Keratinocyte (primary cell): Measurements from ENCODE around the gene ZBTB32. TPM values are rescaled to one million over a fixed set of nuclear protein-coding genes. Genes with fewer than 3 reads are reported as not detected.

Experiments used
- DNase-seq: peaks from one replicate; pipeline ENCODE4 v3.0.0-alpha.2; 2011; ENCODE audit warnings: low read depth, missing footprints, low spot score
- FAIRE-seq: peaks from 2 replicates; lab custom pipeline; 2011; peaks lifted over from hg19 to GRCh38; lab: Jason Lieb, UNC
- H2AFZ ChIP-seq: 2 replicates; pipeline ENCODE4 v1.6.0; 2012; ENCODE audit warnings: low read length, control low read depth, inconsistent platforms; ENCODE audit not compliant: control insufficient read depth
- H3K27ac ChIP-seq: 2 replicates; pipeline ENCODE4 v1.5.1; 2011; ENCODE audit warnings: low read length; ENCODE audit not compliant: control insufficient read depth, insufficient read depth
- H3K27me3 ChIP-seq: 3 replicates; pipeline ENCODE4 v1.6.0; 2011; ENCODE audit warnings: low read length; ENCODE audit not compliant: control insufficient read depth, insufficient read depth; ENCODE audit errors: extremely low read depth
- H3K36me3 ChIP-seq, 2 experiments: 2 replicates in 1 of 2; 3 replicates in 1 of 2; pipeline ENCODE4 v1.5.1; 2011; ENCODE audit warnings: low read length in 2 of 2, mild to moderate bottlenecking in 1 of 2; ENCODE audit not compliant: control insufficient read depth in 2 of 2, insufficient read depth in 2 of 2; ENCODE audit errors: extremely low read depth in 1 of 2
- H3K4me1 ChIP-seq: 3 replicates; pipeline ENCODE4 v1.5.1; 2011; ENCODE audit warnings: low read length; ENCODE audit not compliant: control insufficient read depth, insufficient read depth; ENCODE audit errors: extremely low read depth
- H3K4me2 ChIP-seq: 3 replicates; pipeline ENCODE4 v1.6.0; 2011; ENCODE audit warnings: low read depth, low read length; ENCODE audit not compliant: control insufficient read depth, insufficient read depth; ENCODE audit errors: extremely low read depth
- H3K4me3 ChIP-seq, 3 experiments: fragments of 200-600 bp in 1 of 3; sonication (generic) in 1 of 3; 2 replicates in 2 of 3; 3 replicates in 1 of 3; pipeline ENCODE4 v1.5.1; 2011 to 2016; ENCODE audit warnings: low read length in 3 of 3, mild to moderate bottlenecking in 3 of 3, control low read depth in 2 of 3, inconsistent platforms in 1 of 3, low read depth in 1 of 3, mixed read lengths in 1 of 3, mixed run types in 1 of 3, moderate library complexity in 1 of 3; ENCODE audit not compliant: control insufficient read depth in 2 of 3, insufficient read depth in 2 of 3; ENCODE audit errors: extremely low read depth in 1 of 3
- H3K79me2 ChIP-seq: 2 replicates; pipeline ENCODE4 v1.6.0; 2012; ENCODE audit warnings: low read length; ENCODE audit not compliant: control insufficient read depth, insufficient read depth
- H3K9ac ChIP-seq: 3 replicates; pipeline ENCODE4 v1.6.0; 2011; ENCODE audit warnings: low read length; ENCODE audit not compliant: control insufficient read depth, insufficient read depth; ENCODE audit errors: extremely low read depth
- H3K9me1 ChIP-seq: 3 replicates; pipeline ENCODE4 v1.6.0; 2011; ENCODE audit warnings: low read length; ENCODE audit not compliant: control insufficient read depth, insufficient read depth; ENCODE audit errors: extremely low read depth
- H3K9me3 ChIP-seq: 2 replicates; pipeline ENCODE4 v1.5.1; 2012; ENCODE audit warnings: low read depth, low read length; ENCODE audit not compliant: control insufficient read depth
- H4K20me1 ChIP-seq: 3 replicates; pipeline ENCODE4 v1.6.0; 2011; ENCODE audit warnings: low read length; ENCODE audit not compliant: control insufficient read depth, insufficient read depth; ENCODE audit errors: extremely low read depth
- EZH2 ChIP-seq: IDR thresholded peaks from one replicate; pipeline ENCODE4 v1.6.1; 2012; ENCODE audit warnings: inconsistent platforms, mild to moderate bottlenecking, low read length, moderate library complexity
- dilution Hi-C: fragments of 300-500 bp; cut with MboI; formaldehyde crosslinking; loops from one replicate; pipeline ENCODE4 v1.7.0; 2020; ENCODE audit warnings: low sequenced_read_pairs; ENCODE audit not compliant: extremely low pct_ligation_motif_present
- polyA plus RNA-seq, 5 experiments: library from polyadenylated mRNA; depleted of rRNA in 3 of 5; stranded (reverse) in 3 of 5; stranded (forward) in 1 of 5; unstranded in 1 of 5; fragments of >200 nt; gene quantifications; 1 replicate in 1 of 5; 2 replicates in 3 of 5; 3 replicates in 1 of 5; pipeline versions ENCODE4 v1.2.1 to v1.2.3, GENCODE V29; 2011 to 2012; ENCODE audit warnings: missing spikeins in 2 of 5, low read depth in 1 of 5, low replicate concordance in 1 of 5
- TF ChIP-seq, protein P1 (sequence below), 3 experiments: IDR thresholded peaks in 1 of 3; conservative IDR thresholded peaks in 1 of 3; optimal IDR thresholded peaks in 1 of 3; 2 replicates in 2 of 3; 3 replicates in 1 of 3; pipeline versions ENCODE3 to v1.5.1; 2011; ENCODE audit warnings: low read length in 3 of 3, mild to moderate bottlenecking in 3 of 3, moderate library complexity in 2 of 3, control low read depth in 1 of 3, inconsistent platforms in 1 of 3; ENCODE audit not compliant: insufficient read depth in 2 of 3; ENCODE audit errors: extremely low read depth in 1 of 3

Gene ZBTB32
- polyA plus RNA-seq, 1 donor (not counting 4 experiments of a cell fraction or from before 2014, with no cell fraction given), result not detected

DNA sequence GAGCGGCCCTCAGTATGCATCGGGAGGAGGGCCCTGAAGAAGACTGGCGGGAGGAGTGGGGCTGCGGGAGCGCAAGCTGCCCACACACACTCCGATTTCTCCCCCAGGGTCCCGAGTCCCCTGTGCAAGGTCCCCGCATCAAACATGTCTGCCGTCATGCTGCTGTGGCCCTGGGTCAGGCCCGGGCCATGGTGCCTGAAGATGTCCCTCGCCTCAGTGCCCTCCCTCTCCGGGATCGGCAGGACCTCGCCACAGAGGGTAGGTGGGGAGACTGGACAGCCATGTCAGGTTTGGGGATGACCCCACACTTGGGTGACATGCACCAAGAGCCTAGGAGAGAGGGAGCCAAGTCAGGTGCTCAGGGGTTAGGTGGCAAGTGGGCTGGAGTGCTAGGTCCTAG, 18.1 kb downstream of the ZBTB32 start:
- Histone ChIP-seq H3K36me3 (peaks cover 46 to 49% of the 10 kb centered on the region in 2 experiments), H3K27ac (no peak overlapping the region), H3K9ac (no peak overlapping the region), H3K4me1 (peaks cover 8% of the 10 kb centered on the region), H4K20me1 (peaks cover 4% of the 10 kb centered on the region), H3K4me3 (no peak overlapping the region), H3K4me2 (no peak overlapping the region), H3K9me1 (no peaks in the 10 kb centered on the region), H3K9me3 (no peaks in the 10 kb centered on the region), H3K27me3 (no peaks in the 10 kb centered on the region), H2AFZ (no peak overlapping the region), H3K79me2 (peaks cover 47% of the 10 kb centered on the region)
- FAIRE-seq (no peak), DNase-seq (no peak)
- no peak for TF ChIP-seq EZH2
- TF ChIP-seq, protein P1, sequence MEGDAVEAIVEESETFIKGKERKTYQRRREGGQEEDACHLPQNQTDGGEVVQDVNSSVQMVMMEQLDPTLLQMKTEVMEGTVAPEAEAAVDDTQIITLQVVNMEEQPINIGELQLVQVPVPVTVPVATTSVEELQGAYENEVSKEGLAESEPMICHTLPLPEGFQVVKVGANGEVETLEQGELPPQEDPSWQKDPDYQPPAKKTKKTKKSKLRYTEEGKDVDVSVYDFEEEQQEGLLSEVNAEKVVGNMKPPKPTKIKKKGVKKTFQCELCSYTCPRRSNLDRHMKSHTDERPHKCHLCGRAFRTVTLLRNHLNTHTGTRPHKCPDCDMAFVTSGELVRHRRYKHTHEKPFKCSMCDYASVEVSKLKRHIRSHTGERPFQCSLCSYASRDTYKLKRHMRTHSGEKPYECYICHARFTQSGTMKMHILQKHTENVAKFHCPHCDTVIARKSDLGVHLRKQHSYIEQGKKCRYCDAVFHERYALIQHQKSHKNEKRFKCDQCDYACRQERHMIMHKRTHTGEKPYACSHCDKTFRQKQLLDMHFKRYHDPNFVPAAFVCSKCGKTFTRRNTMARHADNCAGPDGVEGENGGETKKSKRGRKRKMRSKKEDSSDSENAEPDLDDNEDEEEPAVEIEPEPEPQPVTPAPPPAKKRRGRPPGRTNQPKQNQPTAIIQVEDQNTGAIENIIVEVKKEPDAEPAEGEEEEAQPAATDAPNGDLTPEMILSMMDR (optimal IDR thresholded peaks at IDR 0.05 in 1 of 3, IDR thresholded peaks at IDR 0.05 in 1 of 3, conservative IDR thresholded peaks at IDR 0.05 in 1 of 3; ENCODE audit: extremely low read depth in 1 of 3, insufficient read depth in 2 of 3, low read length in 3 of 3), result no peak
- dilution Hi-C loops, result no loop called here

DNA sequence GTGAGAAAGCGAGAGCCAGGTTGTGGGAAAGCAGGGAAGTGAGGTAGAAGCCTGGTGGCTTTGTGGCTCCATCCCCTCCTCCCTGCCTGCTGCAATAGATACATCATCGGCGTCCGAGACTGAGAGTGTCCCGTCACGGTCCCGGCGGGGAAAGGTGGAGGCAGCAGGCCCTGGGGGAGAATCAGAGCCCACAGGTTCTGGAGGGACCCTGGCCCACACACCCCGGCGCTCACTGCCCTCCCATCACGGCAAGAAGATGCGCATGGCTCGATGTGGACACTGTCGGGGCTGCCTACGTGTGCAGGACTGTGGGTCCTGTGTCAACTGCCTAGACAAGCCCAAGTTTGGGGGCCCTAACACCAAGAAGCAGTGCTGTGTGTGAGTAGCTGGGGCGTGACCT, 18.5 kb downstream of the ZBTB32 start:
- peaks cover 8% of the 10 kb centered on the region for H3K4me1 ChIP-seq
- DNase-seq, result no peak
- H2AFZ ChIP-seq, result no peak overlapping the region
- no peak overlapping the region for H3K4me3 ChIP-seq
- H4K20me1 ChIP-seq, result peaks cover 4% of the 10 kb centered on the region
- no peaks in the 10 kb centered on the region for H3K9me1 ChIP-seq
- H3K36me3 ChIP-seq, result peaks cover 49 to 50% of the 10 kb centered on the region in 2 experiments
- no peak overlapping the region for H3K27ac ChIP-seq
- peaks cover 47% of the 10 kb centered on the region for H3K79me2 ChIP-seq
- H3K9ac ChIP-seq, result no peak overlapping the region
- no peak for FAIRE-seq
- dilution Hi-C loops, result no loop called here
- TF ChIP-seq, protein P1 (optimal IDR thresholded peaks at IDR 0.05 in 1 of 3, IDR thresholded peaks at IDR 0.05 in 1 of 3, conservative IDR thresholded peaks at IDR 0.05 in 1 of 3; ENCODE audit: extremely low read depth in 1 of 3, insufficient read depth in 2 of 3, low read length in 3 of 3), result no peak
- TF ChIP-seq EZH2, result no peak
- H3K9me3 ChIP-seq, result no peaks in the 10 kb centered on the region
- H3K4me2 ChIP-seq, result no peak overlapping the region
- no peaks in the 10 kb centered on the region for H3K27me3 ChIP-seq
